Embryonic facial prominence (tissue), 1 donor: ENCODE results near the gene CUX1.
"Not testable (repeated sequence)": the region's sequence is repeated elsewhere in the genome, so short reads cannot be mapped to it uniquely, and the experiment has no call there.

Experiments used
- DNase-seq: peaks from one replicate; pipeline ENCODE4 v3.0.0-alpha.2; 2016; ENCODE audit errors: extremely low spot score

The CUX1 gene

GRCh38 chr7:101984133-101984879 is 166.9 kb downstream of the CUX1 start:
- no peak for DNase-seq

DNA sequence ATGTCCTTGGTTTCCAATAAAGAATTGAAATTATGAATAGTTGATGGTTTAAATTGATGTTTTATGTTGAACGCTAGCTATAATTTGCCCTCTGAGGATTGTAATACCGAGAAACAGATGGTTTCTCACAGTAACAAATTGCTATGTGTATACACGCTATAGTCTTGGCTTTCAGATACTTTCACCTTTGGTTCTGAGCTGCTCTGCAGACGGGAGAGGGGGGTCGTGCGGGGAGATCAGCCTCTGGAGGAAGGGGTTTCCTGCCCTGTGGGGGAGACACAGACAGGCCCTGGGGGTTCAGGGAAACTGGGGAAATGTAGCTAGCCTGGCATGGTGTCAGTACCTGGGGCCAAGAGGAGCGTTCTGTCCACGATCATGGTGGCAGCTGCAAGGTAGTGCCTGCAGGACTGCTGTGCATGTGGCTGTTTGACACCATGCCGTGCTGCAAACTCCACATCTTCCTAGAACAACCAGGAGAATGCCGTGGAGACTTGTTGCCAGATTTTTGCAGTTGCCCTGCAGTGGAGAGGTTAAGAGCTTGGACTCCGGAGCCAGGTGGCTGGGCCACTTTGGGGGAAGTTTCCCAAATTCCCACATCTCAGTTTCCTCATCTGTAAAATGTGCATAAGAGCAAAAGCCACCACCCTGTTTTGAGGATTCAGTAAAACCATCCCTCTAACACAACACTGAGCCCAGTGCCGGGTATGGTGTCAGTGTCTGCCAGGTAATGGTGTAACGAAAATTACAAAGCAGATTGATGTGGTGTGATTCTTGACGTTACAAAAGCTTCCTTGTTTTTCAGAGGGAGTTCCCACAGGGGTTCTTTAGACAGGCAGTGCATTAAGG is 167.9 kb downstream of the CUX1 start:
- DNase-seq, result no peak

DNA sequence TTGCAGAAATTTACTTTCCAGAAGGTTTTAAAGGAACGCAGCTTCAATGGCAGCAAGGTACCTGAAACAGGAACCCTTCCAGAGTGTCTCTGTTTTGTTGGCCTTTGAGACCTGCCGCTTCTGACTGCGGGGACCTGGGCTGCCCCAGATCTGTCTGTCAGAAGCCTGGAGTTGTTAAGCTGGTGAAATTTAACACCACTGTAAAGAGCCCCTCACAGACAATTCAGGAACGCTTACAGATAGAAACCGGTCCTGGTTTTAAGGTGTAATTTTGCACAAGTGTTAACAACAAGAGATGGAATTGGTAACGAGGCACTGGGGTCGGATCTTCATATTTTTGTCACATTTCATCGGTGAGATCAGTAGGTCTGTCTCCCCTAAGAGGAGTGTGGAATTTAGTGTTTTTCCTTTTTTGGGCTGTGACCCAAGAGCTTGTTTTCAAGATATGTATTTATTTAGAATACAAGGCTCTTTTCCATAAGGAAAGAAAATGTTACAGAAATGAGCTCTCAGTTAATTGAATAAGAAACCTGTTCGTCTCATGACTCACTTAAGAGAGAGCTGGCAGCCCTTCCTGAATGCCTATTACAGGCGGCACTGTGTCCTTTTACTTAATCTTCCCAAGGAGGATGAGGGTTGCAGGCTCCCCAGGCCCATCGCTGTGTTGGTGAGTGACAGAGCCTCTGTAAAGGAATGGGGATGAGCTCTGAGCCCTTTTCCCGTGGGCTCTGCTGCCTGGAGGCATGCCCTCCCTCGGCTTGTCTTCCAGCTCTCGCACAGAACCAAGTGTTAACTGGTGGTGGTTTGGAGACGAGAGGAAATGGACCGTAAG is 168.7 kb downstream of the CUX1 start:
- DNase-seq, result no peak

DNA sequence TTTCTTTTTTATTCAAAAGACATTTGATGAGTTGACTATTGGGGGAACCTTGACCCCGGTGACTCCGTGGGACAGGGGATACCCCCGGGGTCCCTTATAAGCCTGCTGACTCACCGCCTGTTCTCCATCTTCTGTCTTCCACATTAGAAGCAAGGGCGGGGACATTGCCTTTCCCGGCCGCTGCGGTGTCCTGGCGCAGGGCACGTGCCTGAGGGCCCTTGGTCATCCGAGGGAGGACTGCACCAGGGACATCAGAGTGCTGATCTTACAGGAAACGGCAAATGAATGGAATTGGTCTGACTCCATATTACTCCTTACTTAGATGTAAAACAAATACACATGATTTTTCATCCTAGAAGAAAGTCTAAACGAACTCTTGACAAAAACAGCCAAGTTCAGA is 170.1 kb downstream of the CUX1 start:
- DNase-seq, result no peak

DNA sequence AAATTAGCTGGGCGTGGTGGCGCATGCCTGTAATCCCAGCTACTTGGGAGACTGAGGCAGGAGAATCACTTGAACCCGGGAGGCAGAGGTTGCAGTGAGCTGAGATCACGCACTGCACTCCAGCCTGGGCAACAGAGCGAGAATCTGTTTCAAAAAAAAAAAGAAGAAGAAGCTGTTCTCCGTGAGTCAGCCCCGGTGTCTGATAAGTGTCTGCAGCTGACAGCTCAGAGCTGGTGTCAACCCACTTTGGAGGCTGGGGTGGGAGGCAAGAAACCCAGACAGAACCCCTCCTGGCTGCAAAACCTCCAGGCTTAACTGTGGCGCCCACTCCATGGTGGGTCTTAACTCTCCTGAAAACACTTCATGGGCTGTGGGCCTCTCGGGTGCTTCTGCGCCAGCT is 170.6 kb downstream of the CUX1 start:
- not testable (repeated sequence) for DNase-seq

GRCh38 chr7:101988513-101988912 is 171.1 kb downstream of the CUX1 start:
- no peak for DNase-seq

DNA sequence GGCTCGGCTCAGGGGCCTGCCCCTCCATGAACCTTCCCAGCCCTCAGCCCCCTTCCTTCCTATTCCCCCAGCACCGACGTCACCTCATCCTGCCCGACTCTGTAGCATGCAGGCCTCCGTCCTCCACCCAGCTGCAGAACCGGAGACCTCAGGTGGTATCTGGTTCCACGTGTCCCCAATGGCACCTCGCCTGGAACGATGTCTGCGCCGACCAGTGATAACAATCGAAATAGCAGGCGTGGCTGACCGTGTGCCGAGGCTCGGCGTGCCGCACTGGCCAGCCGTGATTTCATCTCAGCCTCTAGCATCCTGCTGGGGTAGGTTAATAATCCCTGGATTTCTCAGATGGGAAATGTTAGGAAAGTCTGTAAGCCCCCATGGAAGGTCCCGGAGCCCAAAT is 171.7 kb downstream of the CUX1 start:
- no peak for DNase-seq

DNA sequence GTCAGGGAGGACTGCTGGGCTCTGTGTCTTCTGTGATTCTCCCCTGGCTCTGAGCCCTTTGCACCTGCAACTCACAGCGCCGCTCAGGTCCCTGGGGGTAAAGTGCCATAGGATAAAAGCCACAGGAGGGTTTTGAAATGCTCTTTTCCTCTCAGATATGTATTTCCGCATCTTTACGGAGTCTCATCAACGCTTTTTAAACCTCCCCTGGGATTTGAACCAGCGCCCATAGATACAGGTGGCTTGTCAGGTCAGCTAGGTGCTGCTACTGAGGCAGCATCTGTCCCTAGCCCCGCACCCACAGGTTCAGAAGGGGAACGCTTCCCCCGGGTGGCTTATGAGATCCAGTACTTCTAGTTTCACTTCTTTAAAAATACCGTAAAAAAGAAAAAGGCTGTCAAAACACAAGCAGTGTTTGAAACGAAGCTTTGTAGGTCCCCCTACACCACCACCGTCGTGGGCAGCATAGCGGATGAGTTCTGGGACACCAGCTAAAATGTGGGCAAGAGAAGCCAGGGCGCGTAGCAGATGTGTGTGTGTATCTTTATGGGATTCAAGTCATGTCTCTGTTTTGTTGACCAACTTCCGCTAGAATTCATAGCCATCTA is 173.5 kb downstream of the CUX1 start:
- DNase-seq, result no peak

DNA sequence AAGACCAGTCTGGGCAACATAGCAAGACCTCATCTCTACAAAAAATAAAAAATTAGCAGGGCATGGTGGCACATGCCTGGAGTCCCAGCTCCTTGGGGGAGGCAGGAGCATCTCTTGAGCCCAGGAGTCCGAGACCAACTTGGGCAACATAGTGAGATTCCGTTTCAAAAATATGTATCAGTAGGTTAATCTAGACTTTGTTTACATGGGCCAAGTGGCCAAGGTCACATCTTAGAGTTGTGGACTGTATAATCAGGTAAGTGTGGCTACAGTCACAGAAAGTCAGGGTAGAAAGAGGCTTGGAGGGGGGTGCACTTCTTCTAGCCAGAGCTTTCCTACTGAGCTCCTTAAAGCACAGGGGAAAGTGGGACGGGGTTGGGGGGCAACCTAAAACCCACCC is 174.4 kb downstream of the CUX1 start:
- DNase-seq, result no peak

GRCh38 chr7:101993311-101993710 is 175.9 kb downstream of the CUX1 start:
- DNase-seq, result no peak

- DNase-seq, result no peak
Measured at GRCh38 chr7:101995121-101995520, 177.7 kb downstream of the CUX1 start.

GRCh38 chr7:101996131-101996691 is 178.8 kb downstream of the CUX1 start:
- no peak for DNase-seq

DNA sequence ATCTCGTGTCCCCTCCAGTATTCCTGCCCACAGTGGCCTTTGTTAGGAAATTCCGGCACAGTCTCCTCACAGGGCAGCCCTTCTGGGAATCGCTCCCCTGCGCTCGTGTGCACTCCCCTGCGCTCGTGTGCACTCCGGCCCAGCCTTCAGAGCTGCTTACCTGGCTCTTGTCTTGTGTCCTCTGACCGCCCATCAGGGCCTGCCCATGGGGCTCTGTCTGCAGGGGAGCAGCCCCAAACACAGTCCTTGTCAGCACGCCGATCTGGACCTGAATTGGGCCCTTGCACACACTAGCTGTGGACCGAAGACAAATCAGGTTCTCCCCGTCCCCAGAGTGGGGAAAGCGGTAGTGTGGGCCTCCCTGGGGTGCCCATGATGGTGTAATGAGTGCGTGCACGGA is 179.4 kb downstream of the CUX1 start:
- DNase-seq, result no peak

DNA sequence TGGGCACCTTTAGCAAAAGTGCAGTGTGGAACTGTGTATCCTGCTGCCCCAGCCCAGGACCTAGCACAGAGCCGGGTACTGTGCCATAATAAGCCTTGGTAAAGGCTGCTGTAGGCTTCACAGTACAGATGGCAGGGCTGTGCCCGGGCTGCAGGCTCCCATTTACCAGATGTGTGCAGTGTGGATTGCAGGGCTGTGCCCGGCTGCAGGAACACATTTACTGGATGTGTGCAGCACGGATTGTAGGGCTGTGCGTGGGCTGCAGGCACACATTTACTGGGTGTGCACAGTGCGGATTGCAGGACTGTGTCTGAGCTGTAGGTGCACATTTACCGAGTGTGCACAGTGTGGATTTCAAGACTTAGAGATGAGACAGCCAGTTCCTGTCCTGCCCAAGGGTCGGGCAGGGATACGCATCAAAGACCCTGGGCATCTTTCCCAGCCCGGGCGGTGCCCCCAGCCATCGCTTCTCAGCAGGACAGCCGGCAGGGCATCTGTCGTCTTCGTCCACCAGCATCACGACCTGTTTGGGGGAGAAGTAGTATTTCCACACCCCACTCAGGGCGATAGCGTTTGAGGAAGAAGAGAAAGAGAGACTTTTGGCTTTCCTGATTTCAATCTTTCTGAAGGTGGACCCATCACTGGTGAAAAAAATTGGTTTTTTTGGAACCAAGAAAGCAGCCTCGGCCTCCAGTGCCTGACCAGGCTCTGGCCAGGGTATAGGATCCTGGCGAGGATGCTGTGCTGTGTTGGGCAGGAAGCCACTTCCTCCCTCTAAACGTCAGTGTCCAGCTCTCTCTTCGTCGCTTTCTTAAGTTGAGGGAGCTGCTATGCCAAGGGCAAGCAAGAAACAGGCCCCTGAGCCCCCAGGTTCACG is 180.8 kb downstream of the CUX1 start:
- no peak for DNase-seq

DNA sequence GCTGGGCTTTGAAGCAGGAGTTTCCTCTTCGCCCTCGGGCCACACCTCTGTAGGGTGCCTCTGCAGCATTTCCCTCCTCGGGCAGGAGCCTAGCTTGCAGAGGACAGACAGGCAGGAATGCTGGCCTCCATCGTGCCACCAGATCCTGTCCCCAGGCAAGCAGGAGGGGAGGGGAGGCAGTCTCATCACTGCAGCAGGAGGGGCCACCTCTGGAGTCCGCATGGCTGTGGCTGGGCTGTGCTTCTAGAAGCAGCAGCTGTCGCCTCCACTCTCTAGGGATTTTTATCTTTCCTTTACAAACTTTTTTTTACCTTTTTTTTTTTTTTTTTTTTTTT is 181.4 kb downstream of the CUX1 start:
- no peak for DNase-seq

- no peak for DNase-seq
Measured at GRCh38 chr7:101999393-101999792, 182.0 kb downstream of the CUX1 start.

DNA sequence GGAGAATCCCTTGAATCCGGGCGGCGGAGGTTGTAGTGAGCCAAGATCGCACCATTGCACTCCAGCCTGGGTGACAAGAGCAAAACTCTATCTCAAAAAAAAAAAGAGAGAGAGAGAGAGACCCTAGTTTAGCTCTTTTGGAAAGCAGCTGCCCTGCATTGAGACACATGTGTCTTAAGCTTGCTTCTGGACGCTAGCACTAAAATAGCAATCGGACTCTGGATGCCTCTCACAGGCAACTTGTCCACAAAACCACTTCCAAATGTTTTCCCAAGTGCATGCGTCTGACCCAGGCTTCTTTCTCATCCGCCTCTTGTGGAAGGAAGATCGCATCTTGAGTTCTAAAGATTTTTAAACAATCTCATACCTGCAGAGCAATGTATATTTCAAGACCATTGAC is 182.7 kb downstream of the CUX1 start:
- DNase-seq, result no peak

DNA sequence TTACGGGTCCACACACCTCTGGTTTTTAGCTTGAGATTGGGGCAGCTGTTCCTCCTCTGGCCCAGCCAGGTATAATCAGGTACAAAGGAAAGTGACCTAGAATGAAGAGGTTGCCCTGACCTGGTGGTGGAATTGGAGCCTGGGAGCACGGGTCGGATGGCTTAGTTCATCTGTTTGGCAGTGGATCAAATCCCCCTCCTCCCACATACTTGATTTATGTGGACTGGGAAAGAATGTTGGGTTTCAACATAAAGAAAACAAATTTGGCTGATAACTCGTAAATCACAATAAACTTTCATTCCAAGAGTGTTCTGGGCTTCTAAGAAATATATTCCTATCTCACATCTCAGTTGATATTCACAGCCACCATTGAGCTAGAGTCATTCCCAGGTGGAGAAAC is 186.8 kb downstream of the CUX1 start:
- no peak for DNase-seq

GRCh38 chr7:102004848-102005247 is 187.4 kb downstream of the CUX1 start:
- DNase-seq, result no peak

- no peak for DNase-seq
Measured at GRCh38 chr7:102005933-102006480, 188.6 kb downstream of the CUX1 start.
